GM21528 (cell line): ENCODE data around the gene ARMC5.

ENCODE experiments used
- ATAC-seq: cut with Tn5 transposase; IDR thresholded peaks from one replicate; pipeline ENCODE4 v1.9.1; 2021; ENCODE audit warnings: mild to moderate bottlenecking, moderate library complexity; ENCODE audit not compliant: unreplicated experiment, low FRiP score

ARMC5 gene

DNA sequence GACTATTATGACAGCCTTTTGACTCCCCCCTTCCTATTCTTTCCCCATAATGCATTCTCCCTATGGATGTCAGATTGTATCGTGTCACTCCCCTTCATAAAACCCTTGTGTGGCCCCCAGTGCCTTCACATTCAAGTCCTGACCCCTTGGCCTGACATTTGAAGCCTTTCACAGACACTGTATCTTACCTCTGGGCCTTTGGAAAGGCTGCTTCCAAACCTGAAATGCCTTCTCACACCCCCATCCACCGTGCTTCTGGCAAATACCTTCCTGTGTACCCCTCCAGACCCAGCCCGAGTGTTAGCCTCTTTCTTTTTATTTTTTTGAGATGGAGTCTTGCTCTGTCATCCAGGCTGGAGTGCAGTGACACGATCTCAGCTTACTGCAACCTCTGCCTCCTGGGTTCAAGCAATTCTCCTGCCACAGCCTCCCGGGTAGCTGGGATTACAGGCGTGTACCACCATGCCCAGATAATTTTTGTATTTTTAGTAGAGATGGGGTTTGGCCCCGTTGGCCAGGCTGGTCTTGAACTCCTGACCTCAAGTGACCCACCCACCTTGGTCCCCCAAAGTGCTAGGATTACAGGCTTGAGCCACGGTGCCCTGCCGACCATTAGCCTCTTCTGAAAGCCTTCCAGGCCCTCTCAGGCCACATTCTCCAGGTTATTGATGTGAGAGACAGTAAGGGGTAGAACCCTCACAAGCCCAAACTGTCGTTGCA lies 2.1 kb downstream of the ARMC5 start:
- no peak for ATAC-seq

DNA sequence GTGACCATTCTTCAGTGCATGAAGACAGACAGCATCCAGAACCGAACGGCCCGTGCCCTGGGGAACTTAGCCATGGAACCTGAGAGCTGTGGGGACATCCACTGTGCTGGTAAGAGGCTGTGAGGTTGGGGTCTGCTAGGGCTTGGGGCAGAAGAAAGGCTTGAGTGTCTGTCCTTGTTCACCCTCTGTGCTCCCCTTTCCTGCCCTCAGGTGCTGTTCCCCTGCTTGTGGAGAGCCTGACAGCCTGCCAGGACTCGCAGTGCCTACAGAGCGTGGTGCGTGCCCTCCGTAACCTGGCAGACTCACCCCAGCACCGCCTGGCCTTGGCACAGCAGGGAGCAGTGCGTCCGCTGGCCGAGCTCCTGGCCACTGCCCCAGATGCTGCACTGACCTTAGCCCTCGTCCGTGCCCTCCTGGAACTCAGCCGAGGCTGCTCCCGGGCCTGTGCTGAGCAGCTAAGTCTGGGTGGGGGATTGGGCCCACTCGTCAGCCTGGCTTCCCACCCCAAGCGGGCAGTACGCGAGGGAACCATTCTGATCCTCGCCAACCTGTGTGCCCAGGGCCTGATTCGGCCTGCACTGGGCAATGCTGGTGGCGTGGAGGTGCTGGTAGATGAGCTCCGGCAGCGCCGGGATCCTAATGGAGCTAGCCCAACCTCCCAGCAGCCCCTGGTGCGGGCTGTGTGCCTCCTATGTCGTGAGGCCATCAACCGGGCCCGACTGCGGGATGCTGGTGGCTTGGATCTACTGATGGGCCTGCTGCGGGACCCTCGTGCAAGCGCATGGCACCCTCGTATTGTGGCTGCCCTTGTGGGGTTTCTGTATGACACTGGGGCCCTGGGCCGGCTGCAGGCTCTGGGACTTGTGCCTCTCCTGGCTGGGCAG lies 2.9 kb downstream of the ARMC5 start:
- no peak for ATAC-seq

DNA sequence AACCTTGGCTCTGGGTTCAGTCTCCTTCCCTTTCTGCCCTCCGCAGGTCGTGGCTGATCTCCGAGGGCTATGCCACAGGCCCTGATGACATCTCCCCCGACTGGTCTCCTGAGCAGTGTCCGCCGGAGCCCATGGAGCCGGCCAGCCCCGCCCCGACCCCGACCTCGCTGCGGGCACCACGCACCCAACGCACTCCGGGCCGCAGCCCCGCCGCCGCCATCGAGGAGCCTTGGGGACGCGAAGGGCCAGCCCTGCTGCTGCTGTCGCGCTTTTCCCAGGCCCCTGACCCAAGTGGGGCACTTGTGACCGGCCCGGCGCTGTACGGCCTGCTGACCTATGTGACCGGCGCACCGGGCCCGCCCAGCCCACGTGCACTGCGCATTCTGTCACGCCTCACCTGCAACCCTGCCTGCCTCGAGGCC lies 5.1 kb downstream of the ARMC5 start:
- ATAC-seq: no peak

DNA sequence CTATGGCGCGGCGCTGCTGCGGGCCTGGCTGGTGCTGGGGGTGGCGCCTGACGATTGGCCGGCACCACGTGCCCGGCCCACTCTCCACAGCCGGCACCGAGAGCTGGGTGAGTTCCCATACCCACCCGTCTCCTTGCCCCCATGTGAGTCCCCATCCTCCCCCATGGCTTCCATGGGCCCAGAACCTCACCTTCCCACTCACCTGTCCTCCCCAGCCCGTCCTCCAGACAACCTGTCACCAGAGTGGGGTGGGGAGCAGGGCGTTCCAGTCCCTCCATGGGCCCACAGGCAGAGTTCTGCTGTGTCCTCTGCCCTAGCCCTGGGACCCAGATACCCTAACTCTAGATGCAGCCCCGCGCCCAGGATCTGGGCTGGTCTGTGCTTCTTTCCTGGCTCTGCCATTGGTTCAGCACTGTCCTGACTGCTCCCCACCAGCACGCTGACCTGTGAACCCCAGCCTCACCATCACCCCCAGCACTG lies 5.5 kb downstream of the ARMC5 start:
- ATAC-seq: no peak

DNA sequence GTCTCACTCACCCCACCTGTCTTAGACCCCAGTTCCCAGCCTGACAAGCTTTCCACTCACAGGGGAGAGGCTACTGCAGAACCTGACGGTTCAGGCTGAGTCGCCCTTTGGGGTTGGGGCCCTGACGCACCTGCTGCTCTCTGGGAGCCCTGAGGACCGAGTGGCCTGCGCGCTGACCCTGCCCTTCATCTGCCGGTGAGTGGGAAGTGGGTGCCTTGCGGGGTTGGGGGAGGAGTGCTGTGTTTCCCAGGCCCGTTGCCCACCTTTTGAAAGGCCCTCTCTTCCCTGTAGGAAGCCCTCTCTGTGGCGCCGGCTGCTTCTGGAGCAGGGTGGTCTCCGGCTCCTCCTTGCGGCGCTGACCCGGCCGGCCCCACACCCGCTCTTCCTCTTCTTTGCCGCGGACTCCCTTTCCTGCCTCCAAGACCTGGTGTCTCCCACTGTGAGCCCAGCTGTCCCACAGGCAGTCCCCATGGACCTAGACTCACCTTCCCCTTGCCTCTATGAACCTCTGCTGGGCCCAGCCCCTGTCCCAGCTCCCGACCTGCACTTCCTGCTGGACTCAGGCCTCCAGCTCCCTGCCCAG lies 6.6 kb downstream of the ARMC5 start:
- no peak for ATAC-seq

DNA sequence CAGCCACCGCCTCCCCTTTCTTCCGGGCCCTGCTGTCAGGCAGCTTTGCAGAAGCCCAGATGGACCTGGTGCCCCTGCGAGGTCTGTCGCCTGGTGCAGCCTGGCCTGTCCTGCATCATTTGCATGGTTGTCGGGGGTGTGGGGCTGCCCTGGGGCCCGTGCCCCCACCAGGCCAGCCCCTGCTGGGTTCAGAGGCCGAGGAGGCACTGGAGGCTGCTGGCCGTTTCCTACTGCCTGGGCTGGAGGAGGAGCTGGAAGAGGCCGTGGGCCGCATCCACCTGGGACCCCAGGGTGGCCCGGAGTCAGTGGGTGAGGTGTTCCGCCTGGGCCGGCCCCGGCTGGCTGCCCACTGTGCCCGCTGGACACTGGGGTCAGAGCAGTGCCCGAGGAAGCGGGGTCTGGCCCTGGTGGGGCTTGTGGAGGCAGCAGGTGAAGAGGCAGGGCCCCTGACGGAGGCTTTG lies 7.1 kb downstream of the ARMC5 start:
- no peak for ATAC-seq

DNA sequence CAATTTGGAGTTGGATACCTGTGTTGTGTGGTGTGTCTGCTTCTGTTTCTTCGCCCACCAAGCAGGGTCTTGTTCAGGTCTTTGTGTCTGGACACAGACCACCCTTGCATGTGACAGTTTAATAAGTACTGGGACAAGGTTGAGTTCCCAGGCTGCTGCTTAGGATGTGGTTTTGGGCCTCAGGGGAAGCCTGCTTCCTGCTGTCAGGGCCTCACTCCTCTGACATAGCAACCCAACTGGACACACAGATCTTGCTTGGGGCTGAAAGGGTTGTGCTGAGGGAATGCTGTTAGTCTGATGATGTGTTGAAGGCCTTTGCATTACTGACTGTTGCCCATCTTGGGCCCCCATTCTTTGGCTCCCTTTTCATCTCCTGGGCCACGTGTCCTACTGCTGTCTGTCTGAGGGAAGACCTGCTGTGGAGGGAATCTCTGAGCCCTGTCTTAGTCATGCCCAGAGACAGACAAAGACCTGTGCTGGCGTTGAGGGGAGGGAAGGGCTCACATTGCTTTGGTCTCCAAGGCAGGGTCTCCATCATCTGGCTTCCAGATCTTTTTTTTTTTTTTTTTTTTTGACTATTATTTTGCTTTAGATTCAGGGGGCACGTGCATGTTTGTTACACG lies 8.0 kb downstream of the ARMC5 start:
- no peak for ATAC-seq

DNA sequence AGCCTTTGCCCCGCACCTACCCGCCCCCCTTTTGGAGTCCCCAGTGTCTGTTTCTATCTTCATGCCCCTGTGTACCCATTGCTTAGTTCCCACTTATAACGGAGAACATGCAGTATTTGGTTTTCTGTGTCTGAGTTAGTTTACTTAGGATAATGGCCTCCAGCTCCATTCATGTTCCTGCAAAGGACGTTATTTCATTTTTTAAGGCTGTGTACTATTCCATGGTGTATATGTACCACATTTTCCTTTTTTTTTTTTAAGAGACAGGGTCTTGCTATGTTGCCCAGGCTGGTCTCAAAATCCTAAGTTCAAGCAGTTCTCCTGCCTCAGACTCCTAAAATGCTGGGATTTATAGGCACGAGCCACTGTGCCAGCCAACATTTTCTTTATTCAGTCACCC lies 8.6 kb downstream of the ARMC5 start:
- no peak for ATAC-seq

DNA sequence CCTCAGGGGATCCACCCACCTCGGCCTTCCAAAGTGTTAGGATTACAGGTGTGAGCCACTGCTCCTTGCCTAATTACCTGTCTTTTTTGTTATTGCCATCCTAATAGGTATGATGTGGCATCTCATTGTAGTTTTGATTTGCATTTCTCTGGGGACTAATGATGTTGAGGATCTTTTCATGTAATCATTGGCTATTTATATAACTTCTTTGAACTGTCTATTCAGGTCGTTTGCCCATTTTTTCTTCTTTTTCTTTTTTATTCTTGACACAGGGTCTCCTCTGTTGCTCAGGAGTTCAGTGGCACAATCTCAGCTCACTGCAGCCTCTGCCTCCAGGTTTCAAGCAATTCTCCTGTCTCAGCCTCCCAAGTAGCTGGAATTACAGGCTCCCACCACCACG lies 11.3 kb downstream of the ARMC5 start:
- no peak for ATAC-seq

DNA sequence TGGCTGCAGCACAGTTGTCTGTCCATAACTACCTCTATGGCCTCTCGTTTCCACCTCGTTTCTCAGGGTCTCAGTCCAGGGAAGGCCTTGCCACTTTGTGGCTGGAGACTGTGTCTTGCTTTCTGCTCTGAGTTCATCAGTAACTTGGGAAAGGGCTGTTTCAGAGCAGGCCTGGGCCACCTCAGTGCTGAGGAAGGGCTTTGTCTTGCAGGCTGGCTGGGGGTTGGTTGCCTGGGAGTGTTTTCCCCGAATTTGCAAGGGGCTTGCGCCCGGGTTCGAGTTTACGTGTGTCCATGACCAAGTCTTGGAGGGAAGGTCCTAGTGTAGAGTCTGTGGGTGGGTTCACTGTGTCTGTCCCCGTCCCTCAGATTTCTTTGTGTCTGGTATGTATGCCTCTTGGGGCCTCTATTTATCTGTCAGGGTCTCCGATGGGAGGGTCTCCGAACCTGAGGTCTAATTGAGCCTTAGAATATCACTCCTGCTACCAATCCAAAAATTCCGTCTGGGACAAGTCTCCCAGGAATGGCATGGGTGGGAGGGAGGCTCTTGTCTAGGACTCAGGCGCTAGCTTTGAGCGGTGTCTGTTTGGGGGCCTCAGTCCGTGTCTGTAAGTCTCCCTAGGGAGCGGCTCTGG lies 12.1 kb downstream of the ARMC5 start:
- ATAC-seq: no peak

DNA sequence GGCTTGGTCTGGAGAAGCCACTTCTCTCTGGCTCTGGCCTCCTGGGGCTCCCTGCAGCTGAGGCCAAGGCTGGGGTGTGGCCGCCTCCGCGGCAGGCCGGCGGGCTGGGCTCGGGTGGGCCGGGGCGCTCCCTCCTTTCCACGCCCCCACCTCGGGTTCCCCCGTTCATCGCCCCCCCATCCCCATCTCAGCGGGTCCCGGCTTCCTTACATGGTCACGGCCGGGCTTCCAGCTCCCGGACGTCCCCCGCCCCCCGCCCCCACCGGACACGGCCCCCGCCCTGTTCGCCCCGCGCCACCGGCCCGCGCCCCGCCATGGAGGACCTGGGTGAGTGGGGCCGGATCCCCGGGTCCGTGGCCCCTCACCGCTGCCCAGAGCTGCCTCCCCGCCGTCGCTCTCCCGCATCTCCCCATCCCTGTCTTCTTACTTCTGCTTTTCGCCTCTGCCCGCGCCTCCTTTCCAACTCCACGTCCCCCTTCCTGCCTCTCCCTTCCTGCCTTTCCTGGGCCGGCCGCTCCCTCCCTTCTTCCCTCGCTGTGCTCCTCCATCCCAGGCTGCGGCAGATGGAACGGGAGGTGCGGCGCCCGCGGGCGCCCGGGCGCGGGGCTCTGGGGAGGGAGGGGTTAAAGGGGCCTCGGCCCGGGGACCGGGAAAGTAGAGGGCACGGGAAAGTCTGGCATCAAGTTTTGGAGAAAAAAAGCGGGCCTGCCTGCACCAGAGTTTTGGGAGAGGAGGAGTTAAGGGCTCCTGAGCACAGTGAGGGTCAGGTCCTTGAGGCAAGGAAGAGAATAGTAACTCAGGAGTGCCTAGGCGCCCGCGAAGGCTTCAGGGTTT lies 12.8 kb downstream of the ARMC5 start, which contains the start of gene TGFB1I1:
TSS of gene TGFB1I1 (plus strand) at position 278 of the 834 bp plus-strand sequence. CDS start at position 315, 37 bp downstream.
- no peak for ATAC-seq

DNA sequence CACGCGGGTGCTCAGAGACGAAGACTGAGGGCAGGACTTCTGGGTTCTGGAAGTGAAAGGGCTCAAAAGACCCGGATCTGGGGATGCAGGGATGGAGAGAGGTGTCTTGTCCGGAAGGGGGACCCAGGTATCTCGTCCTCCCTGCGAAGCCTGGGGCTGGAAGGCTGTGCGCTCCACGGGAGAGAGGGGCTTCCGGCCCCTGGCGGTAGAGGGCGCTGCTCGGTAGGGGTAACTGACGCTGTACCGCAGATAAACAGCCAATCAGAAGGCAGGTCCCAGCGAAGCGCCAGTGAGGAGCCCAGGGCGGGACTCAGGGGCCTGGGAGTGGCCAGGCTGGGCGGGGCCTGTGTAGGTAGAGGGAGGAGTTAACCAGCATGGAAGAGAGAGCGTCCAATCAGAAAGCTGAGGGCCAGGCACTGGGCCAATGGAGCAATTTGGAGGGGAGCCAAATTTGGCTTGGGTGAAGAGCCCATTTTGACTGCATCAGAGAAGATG lies 13.5 kb downstream of the ARMC5 start:
- ATAC-seq: no peak

DNA sequence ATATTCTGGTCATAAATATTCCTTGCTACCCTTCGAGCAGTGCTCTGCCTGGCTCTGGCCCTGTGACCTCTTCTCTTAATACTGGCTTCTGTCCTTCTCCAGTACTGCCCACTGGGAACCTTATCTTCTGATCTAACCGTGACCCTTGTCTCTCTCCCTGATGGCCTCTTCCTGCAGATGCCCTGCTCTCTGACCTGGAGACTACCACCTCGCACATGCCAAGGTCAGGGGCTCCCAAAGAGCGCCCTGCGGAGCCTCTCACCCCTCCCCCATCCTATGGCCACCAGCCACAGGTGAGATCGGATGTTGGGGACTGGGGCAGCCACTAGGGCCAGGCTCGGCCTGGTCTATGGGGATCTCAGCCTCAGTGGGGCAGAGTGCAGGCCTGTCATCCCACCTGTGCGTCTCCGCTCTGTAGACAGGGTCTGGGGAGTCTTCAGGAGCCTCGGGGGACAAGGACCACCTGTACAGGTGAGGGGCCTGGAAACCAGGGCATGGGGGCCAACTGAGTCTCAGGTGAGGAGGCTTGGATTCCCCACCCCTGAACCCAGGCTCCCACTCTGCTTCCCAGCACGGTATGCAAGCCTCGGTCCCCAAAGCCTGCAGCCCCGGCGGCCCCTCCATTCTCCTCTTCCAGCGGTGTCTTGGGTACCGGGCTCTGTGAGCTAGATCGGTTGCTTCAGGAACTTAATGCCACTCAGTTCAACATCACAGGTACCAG lies 14.1 kb downstream of the ARMC5 start:
- ATAC-seq: no peak

DNA sequence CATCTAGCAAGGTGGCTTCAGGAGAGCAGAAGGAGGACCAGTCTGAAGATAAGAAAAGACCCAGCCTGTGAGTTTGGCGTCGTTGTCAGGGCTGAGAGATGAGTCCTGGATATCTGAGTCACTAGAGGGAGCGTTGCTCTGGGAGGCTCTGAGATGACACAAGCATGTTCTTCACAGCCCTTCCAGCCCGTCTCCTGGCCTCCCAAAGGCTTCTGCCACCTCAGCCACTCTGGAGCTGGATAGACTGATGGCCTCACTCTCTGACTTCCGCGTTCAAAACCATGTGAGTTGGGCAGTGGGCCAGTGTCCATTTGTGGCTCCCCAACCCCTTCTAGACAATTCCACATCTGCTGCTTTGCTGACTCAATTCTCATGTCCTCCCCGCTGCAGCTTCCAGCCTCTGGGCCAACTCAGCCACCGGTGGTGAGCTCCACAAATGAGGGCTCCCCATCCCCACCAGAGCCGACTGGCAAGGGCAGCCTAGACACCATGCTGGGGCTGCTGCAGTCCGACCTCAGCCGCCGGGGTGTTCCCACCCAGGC lies 14.9 kb downstream of the ARMC5 start:
- ATAC-seq: no peak

DNA sequence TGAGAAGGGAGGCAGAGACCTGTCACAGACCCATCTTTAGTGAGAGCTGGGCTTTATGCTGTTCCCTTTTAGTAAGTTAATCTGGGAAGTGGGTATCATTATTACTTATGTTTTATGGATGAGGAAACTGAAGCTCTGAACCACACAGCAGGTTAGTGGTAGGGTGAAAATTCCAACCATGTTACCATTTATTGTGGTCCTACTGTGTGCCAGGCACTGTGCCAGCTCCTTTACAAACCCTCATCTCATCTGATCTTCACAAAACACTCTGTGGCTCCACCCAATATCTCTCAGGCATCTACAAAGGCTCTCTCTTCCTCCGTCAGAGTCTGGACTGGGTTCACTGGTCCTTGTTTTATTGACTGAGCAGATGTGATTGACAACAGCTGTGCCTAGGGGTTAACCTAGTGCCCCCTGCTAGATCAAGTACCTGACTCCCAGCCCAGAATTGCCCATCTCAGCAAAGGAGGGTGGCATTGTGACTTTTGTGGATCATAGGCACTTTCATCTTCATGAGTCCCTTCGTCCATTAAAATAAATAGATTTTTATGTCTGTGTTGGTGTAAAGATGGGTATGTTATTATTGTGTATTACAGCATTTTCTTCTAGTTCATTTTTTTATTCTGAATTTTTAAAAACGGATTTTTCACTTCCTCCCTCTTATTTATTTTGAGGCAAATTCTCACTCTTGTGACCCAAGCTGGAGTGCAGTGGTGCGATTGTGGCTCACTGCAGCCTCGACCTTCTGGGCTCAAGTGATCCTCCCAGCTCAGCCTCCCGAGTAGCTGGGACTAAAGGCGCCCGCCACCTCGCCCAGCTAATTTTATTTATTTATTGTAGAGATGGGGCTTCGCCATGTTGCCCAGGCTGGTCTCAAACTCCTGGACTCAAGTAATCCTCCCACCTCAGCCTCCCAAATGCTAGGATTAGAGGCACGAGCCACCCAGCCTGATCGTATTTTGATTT lies 15.8 kb downstream of the ARMC5 start:
- ATAC-seq: no peak

DNA sequence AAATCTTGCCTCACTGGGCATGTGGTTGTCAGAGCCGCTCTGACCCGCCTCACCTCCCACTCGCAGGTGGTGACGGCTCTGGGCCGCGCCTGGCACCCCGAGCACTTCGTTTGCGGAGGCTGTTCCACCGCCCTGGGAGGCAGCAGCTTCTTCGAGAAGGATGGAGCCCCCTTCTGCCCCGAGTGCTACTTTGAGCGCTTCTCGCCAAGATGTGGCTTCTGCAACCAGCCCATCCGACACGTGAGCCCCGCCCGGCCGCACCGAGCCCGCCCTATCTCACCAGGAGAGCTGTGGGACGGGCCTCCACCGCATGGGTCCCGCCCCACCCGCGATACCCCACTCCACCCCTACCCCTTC lies 16.6 kb downstream of the ARMC5 start:
- ATAC-seq: no peak
